Testis (tissue), 3 donors: ENCODE data around the gene TNFAIP8. TPM values are rescaled to one million over a fixed set of nuclear protein-coding genes. Genes with fewer than 3 reads are reported as not detected.
"Not testable (repeated sequence)": the region's sequence is repeated elsewhere in the genome, so short reads cannot be mapped to it uniquely, and the experiment has no call there.

Experiments
- DNase-seq: peaks from one replicate; pipeline ENCODE4 v3.0.0-alpha.2; 2019
- H3K27ac ChIP-seq, 2 donors: fragments of 200-600 bp; sonication (generic); one replicate each; pipeline ENCODE4 v1.5.1; 2019
- H3K27me3 ChIP-seq: fragments of 200-600 bp; sonication (generic); one replicate; pipeline ENCODE4 v1.5.1; 2019
- H3K36me3 ChIP-seq: fragments of 200-600 bp; sonication (generic); one replicate; pipeline ENCODE4 v1.5.1; 2017; ENCODE audit warnings: low read depth; ENCODE audit errors: missing control alignments
- H3K4me1 ChIP-seq: fragments of 200-600 bp; sonication (generic); one replicate; pipeline ENCODE4 v1.5.1; 2019
- H3K4me3 ChIP-seq, 2 donors: fragments of 200-600 bp; sonication (generic); one replicate each; pipeline ENCODE4 v1.5.1; 2017 to 2019
- H3K9me3 ChIP-seq: fragments of 200-600 bp; sonication (generic); one replicate; pipeline ENCODE4 v1.5.1; 2017
- CTCF ChIP-seq, 3 experiments: fragments of 450-650 bp in 2 of 3; fragments of 200-600 bp in 1 of 3; sonication (generic) in 1 of 3; IDR thresholded peaks; one replicate each; pipeline ENCODE4 v1.5.1; 2016 to 2019; ENCODE audit warnings: antibody characterized with exemption in 3 of 3, mild to moderate bottlenecking in 2 of 3, moderate library complexity in 1 of 3
- POLR2A ChIP-seq: fragments of 450-650 bp; IDR thresholded peaks from one replicate; pipeline ENCODE4 v1.6.1; 2017; ENCODE audit warnings: antibody characterized with exemption, mild to moderate bottlenecking, moderate library complexity
- WGBS, 2 donors: methylation state at CpG; one replicate each; pipeline ENCODE4 v1.1.5; 2018; 5-methylcytosine and 5-hydroxymethylcytosine counted together
- intact Hi-C: fragments of 100-400 bp; cut with DNase I; formaldehyde crosslinking; loops from one replicate; pipeline ENCODE4 v1.15.1; 2023; ENCODE audit warnings: low total_unique reads
- polyA plus RNA-seq: library from polyadenylated mRNA; stranded (reverse); fragments of 350-450 nt; fragmentation: Illumina TruSeq; extraction: RNeasy Lipid Tissue Mini Kit (QIAGEN cat#74804); gene quantifications from one replicate; pipeline ENCODE4 v1.2.3, GENCODE V29; 2014; ENCODE audit warnings: low read depth, low replicate concordance; ENCODE audit not compliant: insufficient read depth
- total RNA-seq, 2 donors: library from RNA; depleted of rRNA; stranded (reverse); fragments of >200 nt; gene quantifications; one replicate each; pipeline ENCODE4 v1.2.3, GENCODE V29; 2016

TNFAIP8 gene
- total and polyA plus RNA-seq, 3 donors from 2014 or later: 6.3 to 14.0 (median 8.2) TPM

DNA sequence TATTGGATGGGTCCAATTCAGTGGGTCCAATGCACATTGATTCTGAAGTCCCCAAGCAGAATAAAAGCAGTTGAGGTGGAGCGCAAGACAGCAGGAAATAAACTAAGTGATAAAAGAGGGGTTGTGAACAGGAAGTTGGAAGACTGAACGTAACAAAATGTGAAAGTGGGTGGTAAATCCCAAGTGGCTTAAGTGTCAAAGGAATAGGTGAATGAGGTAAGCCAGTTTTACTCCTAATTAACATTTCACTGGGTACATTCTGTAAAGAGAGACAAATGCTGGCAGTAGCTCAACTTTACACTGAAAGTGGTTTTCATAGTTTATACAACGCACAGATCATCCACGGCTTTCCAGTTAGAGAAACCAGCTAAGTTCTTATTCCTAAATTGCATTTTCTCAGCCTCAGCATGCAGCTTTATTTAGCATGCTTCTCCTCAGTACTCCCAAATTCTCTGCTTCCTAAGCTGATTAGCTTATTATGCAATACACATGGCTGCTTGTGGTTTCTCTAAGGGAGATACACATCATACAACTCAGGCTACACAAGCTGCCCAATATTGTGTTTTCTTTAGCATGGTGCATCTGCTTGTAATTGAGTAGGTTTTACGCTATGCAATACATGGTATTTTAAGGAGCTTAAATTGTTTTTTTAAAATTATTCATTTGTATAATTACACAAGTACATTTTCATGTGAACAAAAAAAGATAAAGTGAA is 62.2 kb downstream of the TNFAIP8 start:
- H3K36me3 ChIP-seq: no peaks in the 10 kb centered on the region
- no peaks in the 10 kb centered on the region for H3K4me1 ChIP-seq
- H3K9me3 ChIP-seq: no peaks in the 10 kb centered on the region
- TF ChIP-seq POLR2A (no peak), CTCF (IDR thresholded peaks at IDR 0.05) (no peak)
- H3K4me3 ChIP-seq: no peak overlapping the region
- no peak for DNase-seq
- no peak overlapping the region for H3K27ac ChIP-seq
- WGBS, 2 donors: 71 to 75% methylated on average over 5 of the region's 5 CpGs
- intact Hi-C loops: loop anchor here (10.0 kb wide), 1 partner anchor 403 kb away; no protein-coding TSS in a partner anchor
- H3K27me3 ChIP-seq: no peaks in the 10 kb centered on the region

DNA sequence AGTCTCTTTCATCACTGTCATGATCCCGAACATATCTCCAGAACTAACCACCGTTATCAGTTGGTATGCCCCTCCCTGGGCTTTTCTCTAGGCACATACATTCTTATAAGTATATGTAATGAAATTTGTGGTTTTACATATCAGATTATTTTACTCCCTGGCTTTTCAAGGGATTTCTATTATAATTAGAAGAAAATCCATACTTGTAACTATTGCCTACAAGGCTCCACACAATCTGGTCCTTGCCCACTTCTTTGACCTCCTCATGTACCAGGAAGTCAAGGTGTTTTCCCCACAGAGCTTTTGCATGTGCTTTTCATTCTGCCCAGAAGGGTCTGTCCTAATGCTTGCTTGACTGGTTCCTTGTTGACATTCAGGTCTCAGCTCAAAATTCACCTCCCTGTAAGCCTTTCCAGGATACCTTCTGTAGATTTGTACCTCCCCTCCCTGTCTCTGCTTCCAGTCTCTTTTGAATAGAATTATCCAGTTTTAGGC is 62.8 kb downstream of the TNFAIP8 start:
- Histone ChIP-seq H3K27me3 (no peaks in the 10 kb centered on the region), H3K9me3 (no peaks in the 10 kb centered on the region), H3K4me3 (no peak overlapping the region), H3K4me1 (no peaks in the 10 kb centered on the region), H3K27ac (no peak overlapping the region), H3K36me3 (no peaks in the 10 kb centered on the region)
- intact Hi-C loops: loop anchor here (10.0 kb wide), 1 partner anchor 404 kb away; no protein-coding TSS in a partner anchor
- TF ChIP-seq CTCF (IDR thresholded peaks at IDR 0.05) (no peak), POLR2A (no peak)
- DNase-seq: no peak
- 43 to 52% methylated on average over 2 of the region's 2 CpGs for WGBS, 2 donors

- no peaks in the 10 kb centered on the region for H3K9me3 ChIP-seq
- H3K4me3 ChIP-seq: no peak overlapping the region
- intact Hi-C loops: no loop called here
- 89 to 95% methylated on average over 3 of the region's 3 CpGs for WGBS, 2 donors
- H3K27ac ChIP-seq: no peak overlapping the region
- H3K36me3 ChIP-seq: no peaks in the 10 kb centered on the region
- no peaks in the 10 kb centered on the region for H3K4me1 ChIP-seq
- no peak for DNase-seq
- TF ChIP-seq CTCF (IDR thresholded peaks at IDR 0.05): no peak
- H3K27me3 ChIP-seq: no peaks in the 10 kb centered on the region
Measured at GRCh38 chr5:119420169-119420568, 64.3 kb downstream of the TNFAIP8 start.

DNA sequence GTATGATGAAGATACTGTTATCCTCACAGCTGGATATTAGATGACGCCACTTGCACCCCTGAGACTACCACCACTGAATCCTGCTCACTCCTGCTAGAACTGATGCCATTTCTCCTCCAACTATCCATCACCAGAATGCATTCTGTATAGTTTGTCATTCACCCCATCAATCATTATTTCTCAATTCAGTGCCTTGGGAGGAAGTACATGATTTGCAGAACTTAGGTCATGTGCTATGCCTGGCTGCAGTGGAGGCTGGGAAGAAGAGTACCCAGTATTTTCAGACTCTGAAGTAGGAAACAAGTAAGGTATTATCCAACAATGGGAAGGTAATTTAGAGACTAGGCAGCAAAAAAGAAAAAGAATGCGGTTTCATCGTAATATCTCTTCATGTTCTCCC is 70.2 kb downstream of the TNFAIP8 start:
- 93 to 95% methylated on average over 3 of the region's 3 CpGs for WGBS, 2 donors
- Histone ChIP-seq H3K27me3 (no peaks in the 10 kb centered on the region), H3K9me3 (no peaks in the 10 kb centered on the region), H3K27ac (no peak overlapping the region), H3K4me1 (no peaks in the 10 kb centered on the region), H3K36me3 (no peaks in the 10 kb centered on the region), H3K4me3 (no peak overlapping the region)
- TF ChIP-seq POLR2A (no peak), CTCF (IDR thresholded peaks at IDR 0.05) (no peak)
- no peak for DNase-seq
- intact Hi-C loops: no loop called here

GRCh38 chr5:119427060-119427459 is 71.2 kb downstream of the TNFAIP8 start:
- Histone ChIP-seq H3K27me3 (no peaks in the 10 kb centered on the region), H3K9me3 (no peaks in the 10 kb centered on the region), H3K27ac (no peak overlapping the region), H3K4me3 (no peak overlapping the region), H3K4me1 (no peaks in the 10 kb centered on the region), H3K36me3 (no peaks in the 10 kb centered on the region)
- intact Hi-C loops: no loop called here
- 81 to 91% methylated on average over 2 of the region's 2 CpGs for WGBS, 2 donors
- no peak for DNase-seq
- no peak for TF ChIP-seq CTCF (IDR thresholded peaks at IDR 0.05)
- TF ChIP-seq POLR2A: no peak

DNA sequence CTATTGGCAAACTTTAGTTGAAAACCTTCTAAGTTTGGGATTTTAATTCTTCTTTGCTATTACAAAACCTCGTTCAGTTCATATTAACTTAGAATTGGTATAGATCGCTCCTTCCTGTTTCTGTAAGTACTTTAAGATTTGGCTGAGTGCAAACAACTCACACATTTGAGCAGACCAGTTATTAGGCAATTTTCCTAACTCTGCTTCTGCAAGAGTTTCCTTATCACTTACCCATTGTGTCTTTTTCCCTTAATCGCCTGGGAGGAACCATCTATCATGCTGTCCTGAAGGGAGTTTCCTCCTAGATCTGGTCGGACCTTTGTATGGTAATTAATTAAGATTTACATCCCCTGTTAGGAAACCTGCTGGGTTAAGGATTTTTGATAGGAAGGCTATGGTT is 71.8 kb downstream of the TNFAIP8 start:
- H3K27me3 ChIP-seq, H3K4me1 ChIP-seq, H3K36me3 ChIP-seq, H3K9me3 ChIP-seq, DNase-seq, intact Hi-C loops, H3K27ac ChIP-seq, H3K4me3 ChIP-seq: not testable (repeated sequence)
- WGBS, 2 donors: 37 to 39% methylated on average over 4 of the region's 4 CpGs

DNA sequence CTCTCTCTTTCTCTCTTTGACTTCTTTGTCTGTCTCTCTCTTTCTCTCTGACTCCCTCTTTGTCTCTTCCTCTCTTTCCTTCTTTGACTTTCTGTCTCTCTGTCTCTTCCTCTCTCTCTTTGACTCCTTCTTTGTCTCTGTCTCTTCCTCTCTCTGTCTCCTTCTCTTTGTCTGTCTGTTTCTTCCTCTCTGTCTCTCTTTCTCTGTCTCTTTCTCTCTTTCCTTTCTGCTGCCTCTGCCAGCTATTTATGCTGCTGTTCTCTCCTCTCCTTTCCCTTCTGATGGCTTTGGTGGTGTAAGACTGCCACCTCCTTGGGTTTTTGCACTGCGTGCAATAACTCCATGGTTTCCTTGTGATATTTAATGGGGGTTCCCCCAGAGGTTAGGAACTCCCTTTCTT is 72.3 kb downstream of the TNFAIP8 start:
- H3K27me3 ChIP-seq, H3K4me1 ChIP-seq, H3K4me3 ChIP-seq, H3K27ac ChIP-seq, intact Hi-C loops, H3K36me3 ChIP-seq, DNase-seq, H3K9me3 ChIP-seq: not testable (repeated sequence)
- 63 to 65% methylated on average over 1 of the region's 1 CpG for WGBS, 2 donors
